HG03469 (cell line): Measurements from ENCODE around the gene TRIM54.
"Not testable (repeated sequence)": the region's sequence is repeated elsewhere in the genome, so short reads cannot be mapped to it uniquely, and the experiment has no call there.

Experiments used
- ATAC-seq: cut with Tn5 transposase; IDR thresholded peaks from one replicate; pipeline ENCODE4 v1.9.1; 2021; ENCODE audit warnings: mild to moderate bottlenecking, moderate library complexity, moderate number of reproducible peaks; ENCODE audit not compliant: unreplicated experiment

The TRIM54 gene

DNA sequence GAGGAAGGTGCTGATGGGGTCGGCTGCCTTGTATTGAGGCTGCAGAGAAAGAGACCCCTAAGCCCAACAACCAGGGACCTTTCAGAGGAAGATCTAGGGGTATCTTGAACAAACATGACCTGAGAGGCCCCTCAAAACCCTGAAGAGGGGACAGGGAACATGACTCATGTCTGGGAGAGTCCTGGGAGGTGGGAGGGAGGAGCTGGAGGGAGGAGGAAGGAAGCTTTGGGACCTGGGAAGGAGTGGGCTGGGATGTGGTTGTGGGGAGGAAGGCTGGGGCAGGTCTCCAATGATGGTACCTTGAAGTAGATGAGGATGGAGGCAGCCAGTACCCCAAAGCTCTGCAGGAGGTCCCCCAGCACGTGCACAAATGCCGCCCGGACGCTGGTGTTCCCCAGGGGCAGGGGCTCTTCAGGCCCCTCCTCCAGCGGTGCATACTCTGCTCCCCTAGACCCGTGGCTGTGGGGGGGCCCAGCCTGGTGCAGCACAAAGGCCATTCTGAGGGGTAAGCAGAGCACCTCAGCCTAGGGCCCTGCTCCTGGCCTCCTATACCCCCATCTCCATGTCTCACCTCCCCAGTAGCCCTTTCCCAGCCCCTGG is 25.3 kb upstream of the TRIM54 start:
- no peak for ATAC-seq

DNA sequence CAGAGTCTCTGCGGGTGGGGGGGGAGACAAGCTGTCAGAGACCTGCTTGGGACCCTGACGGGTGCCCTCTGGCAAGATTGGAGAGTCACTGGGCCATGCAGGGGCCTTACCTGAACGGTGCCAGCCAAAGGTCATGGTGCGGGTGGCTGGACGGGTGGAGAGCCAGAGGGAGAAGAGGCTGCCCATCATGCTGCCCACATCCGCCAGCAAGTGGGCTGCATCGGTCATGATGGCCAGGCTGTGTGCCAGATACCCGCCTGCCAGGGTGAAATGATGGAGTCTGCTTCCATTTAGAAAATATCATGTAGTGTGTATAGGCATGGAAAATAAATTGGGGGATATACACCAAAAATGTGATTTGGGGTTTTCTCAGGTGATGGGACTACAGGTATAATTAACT is 24.2 kb upstream of the TRIM54 start:
- no peak for ATAC-seq

DNA sequence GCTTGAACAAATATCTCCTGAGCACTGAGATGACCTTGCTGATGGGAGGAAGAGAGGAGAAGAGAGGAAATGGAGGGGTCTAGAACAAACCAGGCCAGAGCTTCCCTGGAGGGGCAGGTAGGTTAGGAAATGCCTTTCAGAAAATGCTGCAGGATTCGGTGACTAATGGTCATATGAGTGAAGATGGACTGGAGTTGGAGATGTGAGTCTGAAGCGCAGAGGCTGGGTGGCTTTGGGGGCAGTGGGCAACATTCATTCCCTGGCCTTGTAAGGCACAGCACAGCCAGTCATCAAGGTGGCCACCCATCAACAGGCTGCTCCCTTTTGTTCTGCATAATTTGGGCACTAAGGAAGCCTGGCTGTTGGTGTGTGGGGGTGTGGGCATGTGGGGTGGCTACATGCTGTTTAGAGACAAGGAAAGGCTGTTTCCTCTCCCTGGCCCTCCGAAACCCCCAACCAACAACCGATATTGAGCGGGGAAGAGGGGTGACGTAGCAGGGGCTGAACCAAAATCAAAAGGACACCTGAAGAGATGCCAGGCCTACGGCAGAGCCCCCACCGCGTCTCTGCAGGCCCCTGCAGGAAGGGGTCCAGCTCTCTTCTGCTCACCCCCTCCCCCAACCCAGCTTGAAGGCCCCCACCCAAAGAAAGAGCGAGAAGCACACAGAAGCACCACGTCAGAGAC is 20.8 kb upstream of the TRIM54 start:
- no peak for ATAC-seq

DNA sequence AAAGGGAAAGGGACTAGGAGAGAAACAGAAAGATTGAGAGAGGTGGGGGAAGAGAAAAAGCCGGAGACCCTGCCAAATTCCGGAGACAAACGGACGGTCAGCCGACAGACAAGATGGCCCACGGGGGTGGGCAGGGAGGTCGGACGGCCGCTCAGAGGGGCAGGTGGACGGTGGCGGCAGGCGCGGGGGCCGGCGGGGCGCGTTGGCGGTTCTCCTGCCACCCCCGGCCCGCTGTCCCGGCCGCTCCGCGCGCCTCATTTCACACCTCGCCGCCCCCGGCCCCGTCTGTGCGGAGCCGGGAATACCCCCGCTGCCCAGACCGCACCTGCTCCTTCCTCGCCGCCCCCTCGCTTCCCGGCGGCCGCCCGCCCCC is 20.3 kb upstream of the TRIM54 start:
- no peak for ATAC-seq

DNA sequence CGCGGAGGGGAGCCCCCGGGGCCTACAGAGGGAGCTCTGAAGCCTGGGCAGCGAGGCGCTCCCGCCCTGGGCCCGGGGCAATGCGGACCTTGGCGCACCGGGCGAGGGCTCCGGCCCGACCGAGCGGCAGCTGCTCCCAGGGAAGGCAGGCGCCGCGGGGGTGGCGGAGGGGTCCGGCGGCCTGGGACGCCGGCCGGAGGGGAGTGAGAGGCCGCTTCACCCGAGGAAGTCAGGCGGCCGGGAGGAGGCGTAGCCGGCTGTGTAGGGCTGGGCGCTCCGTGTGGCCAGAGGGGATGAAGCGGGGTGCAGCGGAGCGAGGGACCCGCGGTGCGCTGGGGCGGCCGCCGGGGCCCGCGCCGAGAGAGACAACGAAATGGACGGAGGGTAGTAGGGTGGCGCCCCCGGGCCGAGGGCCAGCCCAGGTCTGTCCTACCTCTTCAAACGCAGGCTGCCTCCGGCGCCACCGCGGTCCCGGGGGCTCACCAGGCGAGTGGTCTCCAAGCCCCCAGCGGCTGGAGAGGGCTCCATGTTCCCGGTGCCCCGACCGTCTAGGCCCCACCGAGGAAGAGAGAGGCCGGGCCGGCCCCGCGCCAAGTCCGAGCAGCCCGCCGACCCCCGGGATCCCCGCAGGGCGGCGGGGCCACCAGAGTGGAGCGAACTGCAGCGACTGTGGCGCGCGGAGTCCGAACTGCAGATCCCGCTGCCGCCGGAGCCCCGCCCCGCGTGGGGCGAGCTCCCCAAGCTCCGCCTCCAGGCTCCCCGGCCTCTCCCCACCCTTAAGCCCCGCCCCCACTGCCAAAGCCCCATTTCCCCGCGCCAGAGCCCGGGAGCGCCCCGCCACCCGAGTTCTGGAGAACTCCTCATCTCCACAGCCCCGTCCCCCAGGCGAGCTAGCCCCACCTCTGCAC is 19.6 kb upstream of the TRIM54 start, which contains the start of gene SLC30A3:
Gene SLC30A3, minus strand, starts transcription at position 669 of the 908 bp plus-strand sequence. Its CDS starts 141 bp downstream, at position 528.
- no peak for ATAC-seq

DNA sequence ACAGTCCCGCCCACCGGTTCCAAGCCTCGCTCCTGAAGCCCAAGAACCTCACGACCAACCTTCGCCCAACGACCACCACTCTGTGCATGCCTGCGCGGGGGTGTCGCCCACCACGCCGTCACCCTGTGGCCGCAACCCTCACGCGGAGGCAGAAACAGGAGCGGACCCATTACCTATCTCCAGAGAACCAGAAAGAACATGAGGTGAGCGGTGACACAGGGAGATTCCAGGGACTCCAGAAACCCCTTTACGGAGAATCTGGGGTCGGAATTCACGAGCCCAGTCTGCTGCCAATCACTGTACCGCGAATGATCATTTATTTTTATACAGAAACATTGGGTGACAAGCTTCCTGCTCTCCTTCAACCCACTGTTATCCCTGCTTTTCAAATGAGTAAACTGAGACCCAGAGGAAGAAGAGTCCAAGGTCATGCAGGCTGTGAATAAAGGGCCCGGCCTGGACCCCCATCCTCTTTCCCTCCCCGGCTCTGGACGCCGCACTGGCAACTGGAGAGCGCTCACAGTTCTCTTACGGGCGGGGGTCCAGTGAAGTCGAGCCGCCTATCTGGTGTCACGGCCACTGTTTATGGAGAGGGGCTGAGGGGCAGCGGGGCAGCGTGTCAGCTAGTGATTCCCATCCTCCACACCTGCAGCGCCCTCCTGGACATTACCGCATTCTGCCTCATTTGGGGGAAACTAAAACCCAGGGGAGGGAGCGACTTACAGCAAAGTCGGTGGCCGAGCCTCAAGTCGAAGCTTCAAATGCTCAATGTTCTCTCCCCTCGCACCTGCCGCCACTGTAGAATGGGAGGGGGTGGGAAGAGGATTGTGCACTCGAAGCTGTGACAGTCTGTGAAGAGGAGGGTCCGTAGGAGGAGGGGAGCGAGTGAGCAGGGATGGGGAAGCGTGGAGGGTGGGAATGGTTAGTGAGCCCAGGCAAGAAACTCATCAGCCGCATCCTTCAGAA is 18.7 kb upstream of the TRIM54 start:
- ATAC-seq: no peak

DNA sequence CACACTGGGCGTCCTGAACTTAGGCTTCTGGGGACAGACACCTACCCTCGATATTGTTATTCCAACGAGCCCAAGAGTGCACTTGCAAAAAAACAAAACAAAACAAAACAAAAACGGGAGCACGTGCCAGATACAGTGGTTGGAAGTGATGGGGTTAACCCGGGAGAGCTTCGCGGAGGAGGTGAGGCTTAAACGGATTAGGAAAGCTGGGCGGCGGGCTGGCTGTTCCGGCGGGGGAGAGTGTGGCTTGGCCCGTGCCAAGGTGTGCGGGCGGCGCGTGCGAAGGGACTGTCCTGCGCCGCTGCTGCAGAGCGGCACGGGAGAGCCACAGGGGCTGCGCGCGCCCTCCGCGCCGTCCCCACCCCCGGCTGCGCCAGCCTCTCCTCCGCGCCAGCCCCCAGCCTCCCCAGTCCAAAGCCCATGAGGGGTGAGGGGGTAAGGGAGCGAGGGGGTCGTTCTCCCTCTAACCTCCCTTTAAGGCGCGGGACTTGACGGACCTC is 17.9 kb upstream of the TRIM54 start:
- ATAC-seq: no peak

DNA sequence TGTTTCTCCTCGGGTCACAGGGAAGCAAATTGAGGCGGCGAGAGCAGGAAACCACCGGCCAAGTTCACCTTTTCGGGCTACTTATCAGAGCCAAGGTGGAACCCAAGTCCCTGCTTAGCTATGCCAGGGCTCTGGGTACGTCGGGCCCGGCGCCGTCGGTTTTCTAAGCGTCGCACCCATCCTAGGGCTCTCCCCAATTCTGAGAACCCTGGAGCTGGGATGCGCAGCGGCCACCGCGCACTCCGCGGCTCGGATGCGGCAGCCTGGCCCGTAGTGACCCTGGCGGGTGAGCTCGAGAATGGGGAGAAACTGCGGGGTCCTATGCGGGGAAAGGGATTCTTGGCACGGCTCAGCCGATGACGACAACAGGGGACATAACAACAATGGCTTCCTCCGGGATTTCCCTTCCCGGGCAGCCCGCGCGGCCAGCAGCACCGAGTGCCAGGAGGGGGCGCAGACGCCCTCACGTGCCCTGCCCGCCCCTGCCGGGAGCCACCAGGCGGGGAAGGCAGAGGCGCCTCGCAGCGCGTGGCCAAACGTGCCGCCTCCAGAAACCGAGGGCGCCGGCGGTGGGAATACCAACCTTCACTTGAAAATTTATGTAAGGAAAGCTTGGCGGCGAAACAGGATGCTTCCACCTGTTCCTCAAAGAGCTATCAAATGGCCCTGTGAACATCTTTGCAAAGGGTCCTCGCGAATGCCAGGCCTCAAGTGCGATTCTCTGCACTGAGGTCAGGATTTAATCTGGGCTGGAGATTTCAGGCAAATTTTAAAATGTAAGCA is 17.3 kb upstream of the TRIM54 start:
- ATAC-seq: no peak

DNA sequence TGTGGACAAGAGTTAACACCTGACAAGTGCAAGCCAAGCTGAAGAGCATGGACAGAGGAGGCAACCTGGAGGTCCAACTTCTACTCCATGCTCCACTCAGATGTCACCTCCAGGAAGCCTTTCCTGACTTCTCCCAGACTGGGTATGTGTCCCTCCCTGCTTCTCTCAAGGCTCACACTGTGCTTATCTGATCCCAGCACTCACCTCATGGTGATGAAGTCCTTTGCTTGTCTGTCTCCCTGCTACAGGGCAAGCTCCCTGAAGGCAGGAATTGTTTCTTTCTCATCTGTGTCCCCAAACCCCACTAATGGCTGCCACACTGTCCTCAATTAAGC is 16.7 kb upstream of the TRIM54 start:
- no peak for ATAC-seq

DNA sequence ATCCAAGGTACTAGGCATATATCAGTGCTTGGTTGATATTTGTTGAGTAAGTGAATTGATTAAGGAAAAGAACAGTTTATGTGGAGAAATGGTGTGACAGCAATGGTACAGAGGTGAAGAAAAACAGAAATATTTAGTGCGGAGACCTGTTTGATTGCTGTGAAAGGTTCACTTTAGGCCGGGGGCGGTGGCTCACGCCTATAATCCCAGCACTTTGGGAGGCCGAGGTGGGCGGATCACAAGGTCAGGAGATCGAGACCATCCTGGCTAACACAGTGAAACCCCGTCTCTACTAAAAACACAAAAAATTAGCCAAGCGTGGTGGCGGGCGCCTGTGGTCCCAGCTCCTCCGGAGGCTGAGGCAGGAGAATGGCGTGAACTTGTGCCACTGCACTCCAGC is 13.9 kb upstream of the TRIM54 start:
- not testable (repeated sequence) for ATAC-seq

DNA sequence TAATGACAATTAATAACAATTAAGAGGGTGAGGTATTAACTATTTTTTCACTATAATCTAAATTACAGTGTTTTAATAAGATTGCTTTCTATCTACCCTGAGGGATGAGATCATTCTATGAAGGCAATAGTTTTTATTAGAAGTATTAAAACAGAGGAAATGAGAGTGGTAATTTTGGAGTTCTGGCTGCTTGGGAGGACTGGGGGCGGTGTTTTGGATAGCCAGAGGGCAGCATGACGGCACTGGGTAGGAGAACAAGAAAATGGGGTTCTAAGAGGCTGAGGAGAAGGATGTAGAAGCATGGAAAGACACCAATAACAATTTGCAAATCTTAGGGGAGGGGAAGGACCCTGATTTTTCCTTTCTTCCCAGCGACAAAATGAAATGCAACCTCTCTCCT is 12.1 kb upstream of the TRIM54 start:
- no peak for ATAC-seq

- ATAC-seq: no peak
Measured at GRCh38 chr2:27270670-27271069, 11.6 kb upstream of the TRIM54 start.

DNA sequence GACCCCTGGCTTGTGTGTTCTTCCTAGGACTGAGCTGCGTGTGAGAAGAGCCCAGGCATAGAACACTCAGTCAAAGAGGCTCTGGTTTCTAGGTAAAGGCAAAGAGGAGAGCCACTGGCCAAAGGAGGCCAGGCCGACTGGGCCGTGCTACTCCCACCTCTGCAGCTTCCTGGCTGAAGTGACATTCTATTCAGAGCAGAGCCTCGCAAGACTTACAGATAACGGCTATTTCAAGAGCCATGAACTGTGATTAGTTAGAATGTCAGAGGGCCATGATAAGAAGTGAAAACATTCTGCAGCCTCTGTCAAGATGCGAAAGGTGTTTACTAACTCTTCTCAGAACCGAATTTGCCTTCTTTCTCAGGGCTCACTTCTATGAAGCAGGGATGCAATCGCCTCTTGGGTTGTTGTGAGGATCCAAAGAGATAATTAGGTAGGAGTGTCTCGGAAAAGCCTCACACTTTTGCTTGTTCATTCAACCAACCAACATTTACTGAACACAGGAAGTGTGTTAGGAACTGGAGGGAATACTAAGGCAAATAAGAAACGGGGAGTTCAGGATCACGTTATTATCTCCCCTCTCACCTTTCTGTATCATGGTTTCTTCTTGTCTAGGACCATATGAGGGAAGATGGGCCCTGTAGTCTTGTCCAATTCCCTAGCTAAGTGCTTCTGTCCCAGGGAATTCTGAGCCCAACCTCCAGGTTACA is 10.4 kb upstream of the TRIM54 start:
- ATAC-seq: no peak

DNA sequence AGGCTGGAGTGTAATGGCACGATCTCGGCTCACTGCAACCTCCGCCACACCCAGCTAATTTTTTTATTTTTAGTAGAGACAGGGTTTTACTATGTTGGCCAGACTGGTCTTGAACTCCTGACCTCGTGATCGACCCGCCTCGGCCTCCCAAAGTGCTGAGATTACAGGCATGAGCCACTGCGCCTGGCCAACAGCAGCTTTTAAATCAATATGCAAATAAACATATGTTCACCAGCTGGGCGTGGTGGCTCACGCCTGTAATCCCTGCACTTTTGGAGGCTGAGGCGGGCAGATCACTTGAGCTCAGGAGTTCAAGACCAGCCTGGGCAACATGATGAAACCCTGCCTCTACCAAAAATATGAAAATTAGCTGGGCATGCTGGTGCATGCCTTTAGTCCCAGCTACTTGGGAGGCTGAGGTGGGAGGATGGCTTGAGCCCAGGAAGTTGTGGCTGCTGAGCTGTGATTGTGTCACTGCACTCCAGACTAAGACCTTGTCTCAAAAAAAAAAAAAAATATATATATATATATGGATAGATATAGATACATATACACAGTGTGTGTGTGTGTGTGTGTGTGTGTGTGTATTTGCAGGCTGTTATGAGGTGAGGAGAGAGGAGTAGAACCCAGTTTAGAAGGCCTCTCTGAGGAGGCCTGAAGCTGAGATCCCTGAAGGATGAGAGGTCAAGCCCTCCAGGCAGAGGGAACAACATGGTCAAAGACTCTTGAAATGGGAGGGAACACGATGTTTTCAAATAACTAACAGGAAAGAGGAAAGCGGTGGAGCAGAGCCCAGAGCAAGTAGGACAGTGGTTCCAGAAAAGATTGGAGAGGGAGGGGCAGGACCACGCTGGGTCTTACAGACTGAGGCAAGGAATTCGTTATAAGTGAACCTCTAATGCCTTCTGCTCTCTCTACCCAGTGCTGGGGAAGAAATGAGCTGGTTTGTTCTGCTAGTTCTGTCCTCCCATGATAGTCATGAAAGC is 9.4 kb upstream of the TRIM54 start:
- ATAC-seq: not testable (repeated sequence)

DNA sequence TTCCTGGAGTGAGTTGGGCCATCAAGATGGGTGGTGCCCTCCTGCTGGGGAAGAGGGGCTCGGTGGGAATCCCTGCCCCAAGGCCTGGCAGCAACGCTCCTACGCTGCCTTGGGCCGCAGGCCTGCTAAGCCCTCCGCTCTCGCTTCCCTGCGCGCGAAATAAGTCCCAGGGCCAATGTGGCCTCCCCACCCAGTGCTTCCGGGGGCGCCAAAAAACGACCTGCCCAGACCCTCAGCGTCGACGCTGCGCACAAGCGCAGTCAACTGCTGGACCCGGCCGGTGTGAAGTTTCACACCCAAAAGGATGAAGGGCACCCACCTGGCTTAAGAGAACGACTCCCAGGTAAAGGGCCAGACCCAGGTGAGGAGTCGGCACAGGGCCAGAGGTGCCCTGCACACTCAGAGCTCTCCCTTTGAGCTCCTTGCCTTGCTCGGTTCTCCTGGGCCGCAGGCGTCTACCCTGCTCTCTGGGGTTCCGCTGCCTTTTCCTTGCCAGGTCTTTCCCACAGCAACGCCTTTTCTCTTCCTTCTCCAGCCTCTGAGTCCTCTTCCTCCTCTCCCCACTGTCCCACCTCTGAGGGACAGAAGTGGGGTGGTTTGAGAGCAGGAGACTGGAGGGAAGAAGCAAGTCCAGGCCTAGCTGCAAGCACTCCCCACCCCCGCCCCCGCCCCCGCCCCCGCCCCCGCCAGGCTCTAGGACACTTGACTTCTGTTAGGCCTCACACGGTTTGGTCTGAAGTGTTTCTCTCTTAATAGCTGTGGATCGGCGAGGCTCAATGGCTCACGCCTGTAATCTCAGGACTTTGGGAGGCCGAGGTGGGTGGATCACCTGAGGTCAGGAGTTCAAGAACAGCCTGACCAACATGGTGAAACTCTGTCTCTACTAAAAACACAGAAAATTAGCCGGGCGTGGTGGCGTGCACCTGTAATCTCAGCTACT is 6.7 kb upstream of the TRIM54 start, which contains the start of gene DNAJC5G:
Gene DNAJC5G, plus strand, starts transcription at position 223 of the 940 bp plus-strand sequence. CDS start 1,296 bp downstream, outside the sequence.
- ATAC-seq: no peak

- no peak for ATAC-seq
Measured at GRCh38 chr2:27278010-27278409, 4.2 kb upstream of the TRIM54 start.

GRCh38 chr2:27280826-27281225 is 1.4 kb upstream of the TRIM54 start:
- ATAC-seq: no peak
